HG03558 (cell line): ENCODE results near the gene ZNF205.
"Not testable (repeated sequence)": the region's sequence is repeated elsewhere in the genome, so short reads cannot be mapped to it uniquely, and the experiment has no call there.

ENCODE experiments used
- ATAC-seq: cut with Tn5 transposase; IDR thresholded peaks from one replicate; pipeline ENCODE4 v1.9.1; 2021; ENCODE audit warnings: moderate number of reproducible peaks; ENCODE audit not compliant: unreplicated experiment; ENCODE audit errors: extremely low read depth

Gene ZNF205

DNA sequence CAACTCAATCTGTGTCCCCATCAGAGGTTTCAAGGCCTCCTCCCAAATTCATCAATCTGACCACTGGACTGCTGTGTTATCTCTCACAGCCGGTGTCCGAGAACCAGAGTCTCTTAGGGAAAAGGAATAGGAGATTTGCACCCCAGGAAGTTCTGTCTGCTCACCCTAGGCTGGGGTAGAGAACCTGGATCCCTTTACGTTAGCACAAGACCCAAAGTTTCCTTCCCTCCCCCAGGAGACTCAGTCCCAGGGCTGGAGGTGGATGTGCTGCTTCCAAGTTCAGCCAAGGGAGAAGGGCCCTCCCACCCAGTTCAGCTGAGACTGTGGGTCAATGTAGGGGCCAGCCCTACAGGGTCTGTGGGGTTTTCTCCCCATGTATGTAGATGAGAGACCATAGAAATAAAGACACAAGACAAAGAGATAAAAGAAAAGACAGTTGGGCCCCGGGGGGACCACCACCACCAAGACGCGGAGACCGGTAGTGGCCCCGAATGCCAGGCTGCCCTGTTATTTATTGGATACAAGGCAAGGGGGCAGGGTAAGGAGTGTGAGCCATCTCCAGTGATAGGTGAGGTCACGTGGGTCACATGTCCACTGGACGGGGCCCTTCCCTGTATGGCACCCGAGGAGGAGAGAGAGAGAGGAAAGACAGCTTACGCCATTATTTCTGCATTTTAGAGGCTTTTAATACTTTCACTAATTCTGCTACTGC lies 52.9 kb downstream of the ZNF205 start:
- no peak for ATAC-seq

DNA sequence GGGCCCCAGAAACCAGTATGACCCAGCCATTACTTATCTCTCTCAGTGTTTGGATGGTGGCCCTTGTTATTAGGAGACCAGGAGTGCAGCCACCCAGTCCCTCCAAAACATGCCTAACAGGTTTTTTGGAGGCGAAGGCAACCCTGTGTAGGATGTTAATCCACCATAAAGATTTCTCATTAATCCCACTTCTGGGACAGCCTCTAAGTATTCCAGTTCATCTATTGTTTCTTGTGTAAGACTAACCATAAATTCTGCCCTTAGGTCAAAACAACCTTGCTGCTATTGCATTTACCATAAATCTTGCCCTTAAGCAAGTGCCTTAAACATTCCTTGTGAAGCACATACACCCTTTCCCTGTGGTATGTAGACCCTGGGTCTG lies 54.1 kb downstream of the ZNF205 start:
- no peak for ATAC-seq

DNA sequence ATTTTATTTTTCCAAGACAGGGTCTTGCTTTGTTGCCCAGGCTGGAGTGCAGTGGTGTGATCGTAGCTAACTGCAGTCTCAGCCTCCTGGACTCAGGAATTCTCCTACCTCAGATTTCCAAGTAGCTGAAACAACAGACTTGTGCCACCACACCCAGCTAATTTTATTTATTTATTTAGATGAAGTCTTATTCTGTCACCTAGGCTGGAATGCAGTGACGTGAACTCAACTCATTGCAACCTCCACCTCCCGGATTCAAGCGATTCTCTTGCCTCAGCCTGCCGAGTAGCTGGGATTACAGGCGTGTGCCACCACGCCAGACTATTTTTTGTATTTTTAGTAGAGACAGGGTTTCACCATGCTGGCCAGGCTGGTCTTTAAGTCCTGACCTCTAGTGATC lies 56.3 kb downstream of the ZNF205 start:
- not testable (repeated sequence) for ATAC-seq
